Measurements from ENCODE around the gene MYO15B.
A peak's percentile ranks its signal among the peaks of the same experiment; 100 is the strongest.

MYO15B gene

GRCh38 chr17:75665981-75666380 lies 78.4 kb downstream of the MYO15B start:
- DNase-seq (ENCODE audit: low read depth in 2 of 2) = no peak

GRCh38 chr17:75666959-75667790 lies 79.6 kb downstream of the MYO15B start, which contains the start of the genes RECQL5 and SAP30BP:
RECQL5 (minus strand) TSS chr17:75667154; CDS start chr17:75666557, 597 bp downstream.
SAP30BP (plus strand) TSS chr17:75667338; CDS start chr17:75667373, 35 bp downstream.
- peak; percentile 96 to 97 for DNase-seq (ENCODE audit: low read depth in 2 of 2)

- no peak for DNase-seq (ENCODE audit: low read depth in 2 of 2)
Observed at GRCh38 chr17:75667825-75668224, 80.2 kb downstream of the MYO15B start.

GRCh38 chr17:75668489-75668888 lies 80.9 kb downstream of the MYO15B start:
- DNase-seq (ENCODE audit: low read depth in 2 of 2) = no peak

GRCh38 chr17:75670868-75671267 lies 83.3 kb downstream of the MYO15B start:
- no peak for DNase-seq (ENCODE audit: low read depth in 2 of 2)

GRCh38 chr17:75672011-75672410 lies 84.4 kb downstream of the MYO15B start:
- no peak for DNase-seq (ENCODE audit: low read depth in 2 of 2)

GRCh38 chr17:75673487-75673886 lies 85.9 kb downstream of the MYO15B start:
- no peak for DNase-seq (ENCODE audit: low read depth in 2 of 2)

All from stimulated activated CD8-positive, alpha-beta memory T cell treated with anti-CD3 and anti-CD28 coated beads, Interleukin-7, amount 100 ng/mL, for 4 hours (primary cell).